ENCODE results near the gene MSANTD2. TPM values are rescaled to one million over a fixed set of nuclear protein-coding genes. Genes with fewer than 3 reads are reported as not detected.

The MSANTD2 gene
- total and polyA plus RNA-seq, 9 of the 15 experiments (the other 6 are each of a cell fraction or from before 2014, with no cell fraction given), result 1.3 to 9.9 (median 5.3) TPM

DNA sequence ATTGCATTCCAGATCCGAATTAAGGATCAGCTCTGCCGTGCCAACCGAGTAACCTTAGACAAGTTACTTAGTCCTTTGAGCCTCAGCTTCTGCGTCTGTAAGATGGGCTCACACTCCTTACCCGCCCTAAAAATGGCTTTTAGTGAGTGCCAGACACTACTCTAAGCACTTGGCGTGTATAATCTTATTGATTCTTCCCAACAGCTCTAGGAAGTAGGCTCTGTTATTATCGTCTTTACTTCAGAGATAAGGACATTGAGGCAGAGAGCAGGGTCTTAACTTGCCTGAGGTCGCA is 43.4 kb upstream of the MSANTD2 start:
- Histone ChIP-seq H3K9me1 (ENCODE audit: control insufficient read depth, insufficient read depth, low read length) (no peaks in the 10 kb centered on the region), H3K9ac (ENCODE audit: insufficient read depth in 1 of 2, low read depth in 2 of 2, low read length in 2 of 2) (no peak overlapping the region), H3K27me3 (ENCODE audit: control insufficient read depth in 2 of 2, insufficient read depth in 2 of 2, low read length in 2 of 2) (peaks cover 68 to 77% of the 10 kb centered on the region in 2 experiments), H3K4me3 (no peak overlapping the region), H3K36me3 (ENCODE audit: control insufficient read depth, insufficient read depth, low read length) (no peaks in the 10 kb centered on the region), H3K9me3 (replicated peaks; ENCODE audit: control insufficient read depth, insufficient read depth, low read depth, low read length) (no peaks in the 10 kb centered on the region), H2AFZ (ENCODE audit: low read depth, low read length) (no peak overlapping the region), H3K79me2 (ENCODE audit: control insufficient read depth, insufficient read depth, low read length) (no peaks in the 10 kb centered on the region), H3K4me2 (ENCODE audit: insufficient read depth, low read length) (no peak overlapping the region), H3K27ac (ENCODE audit: extremely low read depth, low read depth, low read length) (no peak overlapping the region), H3K4me1 (replicated peaks in 1 of 2; ENCODE audit: control insufficient read depth in 2 of 2, insufficient read depth in 2 of 2, low read length in 2 of 2) (peaks cover 3 to 16% of the 10 kb centered on the region in 2 experiments; a peak in 3 of 5 replicates), H4K20me1 (replicated peaks; ENCODE audit: control insufficient read depth, insufficient read depth, low read length) (0 out of 2 replicates have a peak, but pooled peaks cover 6% of the 10 kb centered on the region)
- BruUV-seq (replicated peaks), result no TSS peak
- no peak for ATAC-seq
- ChIA-PET CTCF (ENCODE audit: low intra/inter-chr PET ratio) (no interaction called here), POLR2A (interaction anchor here (1.0 kb wide), 1 partner anchor 8 kb away, joined by 3 read pairs; no protein-coding TSS in a partner anchor)
- TF ChIP-seq CHCHD3 (CRISPR knock-in tag; IDR thresholded peaks at IDR 0.05), result no peak
- no peak for DNase-seq (ENCODE audit: extremely low read depth in 1 of 4, low spot score in 3 of 4)
- intact Hi-C loops (cut with micrococcal nuclease), result no loop called here
- WGBS (ENCODE audit: insufficient coverage, low coverage, missing lambda C conversion rate), result 3% methylated on average over 8 of the region's 8 CpGs
- no peak for FAIRE-seq
- in situ Hi-C loops (cut with MboI), result loop anchor here (25.0 kb wide), 1 partner anchor 431 kb away; the partner anchor contains the start of gene OR8B4

DNA sequence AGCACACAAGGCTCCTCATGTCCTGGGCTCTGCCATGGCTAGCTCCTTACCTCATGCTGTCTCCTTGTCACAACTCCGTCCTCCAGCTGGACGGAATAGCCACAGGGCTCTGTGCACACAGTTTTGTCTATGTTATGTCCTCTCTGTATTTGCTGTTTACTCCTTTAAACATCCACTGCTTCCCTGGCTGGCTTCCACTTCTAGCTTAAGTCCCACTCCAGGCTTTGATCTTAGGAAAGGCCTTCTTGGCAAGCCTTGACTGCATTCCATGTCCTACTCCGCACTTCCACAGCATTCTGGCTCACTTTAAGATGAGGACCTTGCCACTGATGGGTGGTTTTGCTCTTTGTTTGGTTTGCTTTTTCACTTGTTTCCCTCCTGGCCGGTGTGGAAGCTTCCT is 42.1 kb upstream of the MSANTD2 start:
- no peak overlapping the region for H2AFZ ChIP-seq (ENCODE audit: low read depth, low read length)
- peaks cover 70 to 80% of the 10 kb centered on the region in 2 experiments for H3K27me3 ChIP-seq (ENCODE audit: control insufficient read depth in 2 of 2, insufficient read depth in 2 of 2, low read length in 2 of 2)
- TF ChIP-seq TGIF2 (CRISPR knock-in tag; IDR thresholded peaks at IDR 0.05), result no peak
- TF ChIP-seq NEUROD1 (IDR thresholded peaks at IDR 0.05; ENCODE audit: borderline replicate concordance, low read depth, low read length, partially characterized antibody), result no peak
- no peak for TF ChIP-seq CBFA2T2 (conservative IDR thresholded peaks at IDR 0.05)
- TF ChIP-seq, protein P1, sequence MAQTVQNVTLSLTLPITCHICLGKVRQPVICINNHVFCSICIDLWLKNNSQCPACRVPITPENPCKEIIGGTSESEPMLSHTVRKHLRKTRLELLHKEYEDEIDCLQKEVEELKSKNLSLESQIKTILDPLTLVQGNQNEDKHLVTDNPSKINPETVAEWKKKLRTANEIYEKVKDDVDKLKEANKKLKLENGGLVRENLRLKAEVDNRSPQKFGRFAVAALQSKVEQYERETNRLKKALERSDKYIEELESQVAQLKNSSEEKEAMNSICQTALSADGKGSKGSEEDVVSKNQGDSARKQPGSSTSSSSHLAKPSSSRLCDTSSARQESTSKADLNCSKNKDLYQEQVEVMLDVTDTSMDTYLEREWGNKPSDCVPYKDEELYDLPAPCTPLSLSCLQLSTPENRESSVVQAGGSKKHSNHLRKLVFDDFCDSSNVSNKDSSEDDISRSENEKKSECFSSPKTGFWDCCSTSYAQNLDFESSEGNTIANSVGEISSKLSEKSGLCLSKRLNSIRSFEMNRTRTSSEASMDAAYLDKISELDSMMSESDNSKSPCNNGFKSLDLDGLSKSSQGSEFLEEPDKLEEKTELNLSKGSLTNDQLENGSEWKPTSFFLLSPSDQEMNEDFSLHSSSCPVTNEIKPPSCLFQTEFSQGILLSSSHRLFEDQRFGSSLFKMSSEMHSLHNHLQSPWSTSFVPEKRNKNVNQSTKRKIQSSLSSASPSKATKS (CRISPR knock-in tag; IDR thresholded peaks at IDR 0.05), result no peak
- TF ChIP-seq C11orf30 (IDR thresholded peaks at IDR 0.05; ENCODE audit: low read depth), result no peak
- no peak; the same call in 1 of the 2 replicates for TF ChIP-seq EZH2 (IDR thresholded peaks at IDR 0.05; ENCODE audit: borderline replicate concordance, low read depth, low read length)
- TF ChIP-seq STAT5A (IDR thresholded peaks at IDR 0.05; ENCODE audit: borderline replicate concordance, low read length), result no peak
- TF ChIP-seq POU5F1 (IDR thresholded peaks at IDR 0.05; ENCODE audit: borderline replicate concordance, low read depth, low read length, partially characterized antibody), result no peak
- no peak for TF ChIP-seq ZFPM2 (CRISPR knock-in tag; IDR thresholded peaks at IDR 0.05)
- no peak for TF ChIP-seq XRCC3 (IDR thresholded peaks at IDR 0.05)
- TF ChIP-seq, protein P2, sequence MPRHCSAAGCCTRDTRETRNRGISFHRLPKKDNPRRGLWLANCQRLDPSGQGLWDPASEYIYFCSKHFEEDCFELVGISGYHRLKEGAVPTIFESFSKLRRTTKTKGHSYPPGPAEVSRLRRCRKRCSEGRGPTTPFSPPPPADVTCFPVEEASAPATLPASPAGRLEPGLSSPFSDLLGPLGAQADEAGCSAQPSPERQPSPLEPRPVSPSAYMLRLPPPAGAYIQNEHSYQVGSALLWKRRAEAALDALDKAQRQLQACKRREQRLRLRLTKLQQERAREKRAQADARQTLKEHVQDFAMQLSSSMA (CRISPR knock-in tag; IDR thresholded peaks at IDR 0.05), result no peak
- H3K4me2 ChIP-seq (ENCODE audit: insufficient read depth, low read length), result no peak overlapping the region
- H3K27ac ChIP-seq (ENCODE audit: extremely low read depth, low read depth, low read length), result no peak overlapping the region
- WGBS (ENCODE audit: insufficient coverage, low coverage, missing lambda C conversion rate), result 2% methylated on average over 3 of the region's 4 CpGs
- FAIRE-seq, result no peak
- in situ Hi-C loops (cut with MboI), result loop anchor here (25.0 kb wide), 1 partner anchor 430 kb away; the partner anchor contains the start of gene OR8B4
- H3K4me1 ChIP-seq (replicated peaks in 1 of 2; ENCODE audit: control insufficient read depth in 2 of 2, insufficient read depth in 2 of 2, low read length in 2 of 2), result peaks cover 3 to 16% of the 10 kb centered on the region in 2 experiments; a peak in 3 of 5 replicates
- no peak overlapping the region for H3K9ac ChIP-seq (ENCODE audit: insufficient read depth in 1 of 2, low read depth in 2 of 2, low read length in 2 of 2)
- DNase-seq (ENCODE audit: extremely low read depth in 1 of 4, low spot score in 3 of 4), result no peak
- no peaks in the 10 kb centered on the region for H3K79me2 ChIP-seq (ENCODE audit: control insufficient read depth, insufficient read depth, low read length)
- ChIA-PET POLR2A (interaction anchor here (0.7 kb wide), 1 partner anchor 370 kb away, joined by 3 read pairs; no protein-coding TSS in a partner anchor), CTCF (ENCODE audit: low intra/inter-chr PET ratio) (no interaction called here)
- H3K4me3 ChIP-seq, result no peak overlapping the region
- BruUV-seq (replicated peaks), result no TSS peak
- no peaks in the 10 kb centered on the region for H3K9me3 ChIP-seq (replicated peaks; ENCODE audit: control insufficient read depth, insufficient read depth, low read depth, low read length)
- H3K36me3 ChIP-seq (ENCODE audit: control insufficient read depth, insufficient read depth, low read length), result no peaks in the 10 kb centered on the region
- no peak for ATAC-seq
- intact Hi-C loops (cut with micrococcal nuclease), result no loop called here
- H4K20me1 ChIP-seq (replicated peaks; ENCODE audit: control insufficient read depth, insufficient read depth, low read length), result 0 out of 2 replicates have a peak, but pooled peaks cover 6% of the 10 kb centered on the region
- no peaks in the 10 kb centered on the region for H3K9me1 ChIP-seq (ENCODE audit: control insufficient read depth, insufficient read depth, low read length)
